ENCODE measurements around the gene ANKRD13C.

DNA sequence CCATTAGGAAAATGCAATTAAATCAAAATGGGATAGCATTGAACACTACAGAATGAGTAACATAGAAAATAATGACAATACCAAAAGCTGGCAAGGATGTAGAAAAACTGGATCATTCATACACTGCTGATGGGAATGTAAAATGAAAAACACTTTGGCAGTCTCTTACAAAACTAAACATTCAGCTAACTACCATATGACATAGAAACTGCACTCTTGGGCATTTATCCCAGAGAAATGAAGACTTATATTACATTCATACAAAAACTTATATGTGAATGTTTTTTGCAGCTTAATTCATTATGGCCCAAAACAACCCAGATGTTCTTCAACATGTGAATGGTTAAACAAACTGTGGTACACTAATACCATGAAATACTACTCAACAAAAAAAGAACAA is 66.4 kb downstream of the ANKRD13C start:
- no peak for TF ChIP-seq POLR2AphosphoS5 (IDR thresholded peaks at IDR 0.05; ENCODE audit: low read depth, low read length)
- TF ChIP-seq, protein P1, sequence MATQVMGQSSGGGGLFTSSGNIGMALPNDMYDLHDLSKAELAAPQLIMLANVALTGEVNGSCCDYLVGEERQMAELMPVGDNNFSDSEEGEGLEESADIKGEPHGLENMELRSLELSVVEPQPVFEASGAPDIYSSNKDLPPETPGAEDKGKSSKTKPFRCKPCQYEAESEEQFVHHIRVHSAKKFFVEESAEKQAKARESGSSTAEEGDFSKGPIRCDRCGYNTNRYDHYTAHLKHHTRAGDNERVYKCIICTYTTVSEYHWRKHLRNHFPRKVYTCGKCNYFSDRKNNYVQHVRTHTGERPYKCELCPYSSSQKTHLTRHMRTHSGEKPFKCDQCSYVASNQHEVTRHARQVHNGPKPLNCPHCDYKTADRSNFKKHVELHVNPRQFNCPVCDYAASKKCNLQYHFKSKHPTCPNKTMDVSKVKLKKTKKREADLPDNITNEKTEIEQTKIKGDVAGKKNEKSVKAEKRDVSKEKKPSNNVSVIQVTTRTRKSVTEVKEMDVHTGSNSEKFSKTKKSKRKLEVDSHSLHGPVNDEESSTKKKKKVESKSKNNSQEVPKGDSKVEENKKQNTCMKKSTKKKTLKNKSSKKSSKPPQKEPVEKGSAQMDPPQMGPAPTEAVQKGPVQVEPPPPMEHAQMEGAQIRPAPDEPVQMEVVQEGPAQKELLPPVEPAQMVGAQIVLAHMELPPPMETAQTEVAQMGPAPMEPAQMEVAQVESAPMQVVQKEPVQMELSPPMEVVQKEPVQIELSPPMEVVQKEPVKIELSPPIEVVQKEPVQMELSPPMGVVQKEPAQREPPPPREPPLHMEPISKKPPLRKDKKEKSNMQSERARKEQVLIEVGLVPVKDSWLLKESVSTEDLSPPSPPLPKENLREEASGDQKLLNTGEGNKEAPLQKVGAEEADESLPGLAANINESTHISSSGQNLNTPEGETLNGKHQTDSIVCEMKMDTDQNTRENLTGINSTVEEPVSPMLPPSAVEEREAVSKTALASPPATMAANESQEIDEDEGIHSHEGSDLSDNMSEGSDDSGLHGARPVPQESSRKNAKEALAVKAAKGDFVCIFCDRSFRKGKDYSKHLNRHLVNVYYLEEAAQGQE (IDR thresholded peaks at IDR 0.05; ENCODE audit: insufficient read depth in 1 of 2, low read depth in 2 of 2, low read length in 2 of 2) = no peak
